Measurements from ENCODE around the gene DRD4. TPM values are rescaled to one million over a fixed set of nuclear protein-coding genes. Genes with fewer than 3 reads are reported as not detected.

Gene DRD4
- total and polyA plus RNA-seq, 9 of the 15 experiments (the other 6 are each of a cell fraction or from before 2014, with no cell fraction given), result 0.04 to 0.95 (median 0.21) TPM; not detected in 5

DNA sequence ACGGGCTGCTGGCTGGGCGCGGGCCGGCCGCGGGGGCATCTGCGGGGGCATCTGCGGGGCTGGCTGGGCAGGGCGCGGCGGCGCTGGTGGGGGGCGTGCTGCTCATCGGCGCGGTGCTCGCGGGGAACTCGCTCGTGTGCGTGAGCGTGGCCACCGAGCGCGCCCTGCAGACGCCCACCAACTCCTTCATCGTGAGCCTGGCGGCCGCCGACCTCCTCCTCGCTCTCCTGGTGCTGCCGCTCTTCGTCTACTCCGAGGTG lies 194 bp downstream of the DRD4 start:
- DNase-seq (ENCODE audit: extremely low read depth in 1 of 4, low spot score in 3 of 4) (no peak), ATAC-seq (no peak), FAIRE-seq (no peak)
- H3K27me3 ChIP-seq (ENCODE audit: control insufficient read depth in 2 of 2, insufficient read depth in 2 of 2, low read length in 2 of 2), result no peaks in the 10 kb centered on the region
- WGBS (ENCODE audit: insufficient coverage, low coverage, missing lambda C conversion rate), result 100% methylated on average over 4 of the region's 34 CpGs
- no TSS peak for BruUV-seq (replicated peaks)
- peaks cover 43% of the 10 kb centered on the region; the same call in 2 of the 3 replicates for H3K36me3 ChIP-seq (ENCODE audit: control insufficient read depth, insufficient read depth, low read length)
- H3K79me2 ChIP-seq (ENCODE audit: control insufficient read depth, insufficient read depth, low read length), result peaks cover 2% of the 10 kb centered on the region; the same call in 1 of the 3 replicates
- peaks cover 0 to 17% of the 10 kb centered on the region in 2 experiments; a peak in 2 of 5 replicates for H3K4me1 ChIP-seq (replicated peaks in 1 of 2; ENCODE audit: control insufficient read depth in 2 of 2, insufficient read depth in 2 of 2, low read length in 2 of 2)
- H3K4me2 ChIP-seq (ENCODE audit: insufficient read depth, low read length), result no peak overlapping the region
- H3K27ac ChIP-seq (ENCODE audit: extremely low read depth, low read depth, low read length), result no peak overlapping the region
- no peaks in the 10 kb centered on the region for H3K9me1 ChIP-seq (ENCODE audit: control insufficient read depth, insufficient read depth, low read length)
- intact Hi-C loops (cut with micrococcal nuclease) (no loop called here), in situ Hi-C loops (cut with MboI) (no loop called here)
- no peaks in the 10 kb centered on the region for H4K20me1 ChIP-seq (replicated peaks; ENCODE audit: control insufficient read depth, insufficient read depth, low read length)
- no peak overlapping the region for H3K9ac ChIP-seq (ENCODE audit: insufficient read depth in 1 of 2, low read depth in 2 of 2, low read length in 2 of 2)
- no peak overlapping the region for H3K4me3 ChIP-seq
- H3K9me3 ChIP-seq (replicated peaks; ENCODE audit: control insufficient read depth, insufficient read depth, low read depth, low read length), result no peaks in the 10 kb centered on the region
- CTCF ChIA-PET (ENCODE audit: low intra/inter-chr PET ratio), result no interaction called here
- POLR2A ChIA-PET, result no interaction called here
- no peak overlapping the region for H2AFZ ChIP-seq (ENCODE audit: low read depth, low read length)
- TF ChIP-seq TCFL5 (CRISPR knock-in tag; conservative IDR thresholded peaks at IDR 0.05) (no peak), SAFB2 (IDR thresholded peaks at IDR 0.05; ENCODE audit: borderline replicate concordance, low read depth, low read length, severe bottlenecking) (no peak), CCAR2 (IDR thresholded peaks at IDR 0.05; ENCODE audit: low read depth, low read length) (no peak), LEF1 (IDR thresholded peaks at IDR 0.05) (no peak), POLR3G (IDR thresholded peaks at IDR 0.05; ENCODE audit: extremely low read depth, insufficient read length, insufficient replicate concordance) (no peak), ILK (tag; IDR thresholded peaks at IDR 0.05; ENCODE audit: borderline replicate concordance, low read depth) (no peak), ZKSCAN3 (CRISPR knock-in tag; IDR thresholded peaks at IDR 0.05) (no peak), ZC3H4 (CRISPR knock-in tag; IDR thresholded peaks at IDR 0.05; ENCODE audit: borderline replicate concordance) (no peak), TAF9B (IDR thresholded peaks at IDR 0.05; ENCODE audit: partially characterized antibody) (no peak), ZBED1 (IDR thresholded peaks at IDR 0.05) (no peak), ZNF75A (CRISPR knock-in tag; IDR thresholded peaks at IDR 0.05) (no peak), NCOA2 (IDR thresholded peaks at IDR 0.05; ENCODE audit: partially characterized antibody in 2 of 2) (no peak), ZNF184 (CRISPR knock-in tag; IDR thresholded peaks at IDR 0.05) (no peak), ZNF282 (CRISPR knock-in tag; IDR thresholded peaks at IDR 0.05) (no peak)
- TF ChIP-seq, protein P1, sequence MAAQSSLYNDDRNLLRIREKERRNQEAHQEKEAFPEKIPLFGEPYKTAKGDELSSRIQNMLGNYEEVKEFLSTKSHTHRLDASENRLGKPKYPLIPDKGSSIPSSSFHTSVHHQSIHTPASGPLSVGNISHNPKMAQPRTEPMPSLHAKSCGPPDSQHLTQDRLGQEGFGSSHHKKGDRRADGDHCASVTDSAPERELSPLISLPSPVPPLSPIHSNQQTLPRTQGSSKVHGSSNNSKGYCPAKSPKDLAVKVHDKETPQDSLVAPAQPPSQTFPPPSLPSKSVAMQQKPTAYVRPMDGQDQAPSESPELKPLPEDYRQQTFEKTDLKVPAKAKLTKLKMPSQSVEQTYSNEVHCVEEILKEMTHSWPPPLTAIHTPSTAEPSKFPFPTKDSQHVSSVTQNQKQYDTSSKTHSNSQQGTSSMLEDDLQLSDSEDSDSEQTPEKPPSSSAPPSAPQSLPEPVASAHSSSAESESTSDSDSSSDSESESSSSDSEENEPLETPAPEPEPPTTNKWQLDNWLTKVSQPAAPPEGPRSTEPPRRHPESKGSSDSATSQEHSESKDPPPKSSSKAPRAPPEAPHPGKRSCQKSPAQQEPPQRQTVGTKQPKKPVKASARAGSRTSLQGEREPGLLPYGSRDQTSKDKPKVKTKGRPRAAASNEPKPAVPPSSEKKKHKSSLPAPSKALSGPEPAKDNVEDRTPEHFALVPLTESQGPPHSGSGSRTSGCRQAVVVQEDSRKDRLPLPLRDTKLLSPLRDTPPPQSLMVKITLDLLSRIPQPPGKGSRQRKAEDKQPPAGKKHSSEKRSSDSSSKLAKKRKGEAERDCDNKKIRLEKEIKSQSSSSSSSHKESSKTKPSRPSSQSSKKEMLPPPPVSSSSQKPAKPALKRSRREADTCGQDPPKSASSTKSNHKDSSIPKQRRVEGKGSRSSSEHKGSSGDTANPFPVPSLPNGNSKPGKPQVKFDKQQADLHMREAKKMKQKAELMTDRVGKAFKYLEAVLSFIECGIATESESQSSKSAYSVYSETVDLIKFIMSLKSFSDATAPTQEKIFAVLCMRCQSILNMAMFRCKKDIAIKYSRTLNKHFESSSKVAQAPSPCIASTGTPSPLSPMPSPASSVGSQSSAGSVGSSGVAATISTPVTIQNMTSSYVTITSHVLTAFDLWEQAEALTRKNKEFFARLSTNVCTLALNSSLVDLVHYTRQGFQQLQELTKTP (IDR thresholded peaks at IDR 0.05; ENCODE audit: low read depth in 1 of 2, partially characterized antibody in 2 of 2), result no peak
- TF ChIP-seq, protein P2, sequence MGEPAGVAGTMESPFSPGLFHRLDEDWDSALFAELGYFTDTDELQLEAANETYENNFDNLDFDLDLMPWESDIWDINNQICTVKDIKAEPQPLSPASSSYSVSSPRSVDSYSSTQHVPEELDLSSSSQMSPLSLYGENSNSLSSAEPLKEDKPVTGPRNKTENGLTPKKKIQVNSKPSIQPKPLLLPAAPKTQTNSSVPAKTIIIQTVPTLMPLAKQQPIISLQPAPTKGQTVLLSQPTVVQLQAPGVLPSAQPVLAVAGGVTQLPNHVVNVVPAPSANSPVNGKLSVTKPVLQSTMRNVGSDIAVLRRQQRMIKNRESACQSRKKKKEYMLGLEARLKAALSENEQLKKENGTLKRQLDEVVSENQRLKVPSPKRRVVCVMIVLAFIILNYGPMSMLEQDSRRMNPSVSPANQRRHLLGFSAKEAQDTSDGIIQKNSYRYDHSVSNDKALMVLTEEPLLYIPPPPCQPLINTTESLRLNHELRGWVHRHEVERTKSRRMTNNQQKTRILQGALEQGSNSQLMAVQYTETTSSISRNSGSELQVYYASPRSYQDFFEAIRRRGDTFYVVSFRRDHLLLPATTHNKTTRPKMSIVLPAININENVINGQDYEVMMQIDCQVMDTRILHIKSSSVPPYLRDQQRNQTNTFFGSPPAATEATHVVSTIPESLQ (CRISPR knock-in tag; IDR thresholded peaks at IDR 0.05), result no peak
- TF ChIP-seq, protein P3, sequence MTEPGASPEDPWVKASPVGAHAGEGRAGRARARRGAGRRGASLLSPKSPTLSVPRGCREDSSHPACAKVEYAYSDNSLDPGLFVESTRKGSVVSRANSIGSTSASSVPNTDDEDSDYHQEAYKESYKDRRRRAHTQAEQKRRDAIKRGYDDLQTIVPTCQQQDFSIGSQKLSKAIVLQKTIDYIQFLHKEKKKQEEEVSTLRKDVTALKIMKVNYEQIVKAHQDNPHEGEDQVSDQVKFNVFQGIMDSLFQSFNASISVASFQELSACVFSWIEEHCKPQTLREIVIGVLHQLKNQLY (CRISPR knock-in tag; conservative IDR thresholded peaks at IDR 0.05), result no peak
